OCI-LY3 (cell line): ENCODE results near the gene AIG1.

Source experiments
- CTCF ChIP-seq: fragments of 200-600, 300-600 bp; sonication (generic); IDR thresholded peaks from 2 replicates; pipeline ENCODE4 v1.5.1; 2014; ENCODE audit warnings: antibody characterized with exemption, low read length, low read depth
- EZH2phosphoT487 ChIP-seq: fragments of 200-600 bp; shearing (Covaris generic); IDR thresholded peaks from 2 replicates; pipeline ENCODE4 v1.6.1; 2018; ENCODE audit warnings: antibody characterized with exemption, mixed run types, low read depth

DNA sequence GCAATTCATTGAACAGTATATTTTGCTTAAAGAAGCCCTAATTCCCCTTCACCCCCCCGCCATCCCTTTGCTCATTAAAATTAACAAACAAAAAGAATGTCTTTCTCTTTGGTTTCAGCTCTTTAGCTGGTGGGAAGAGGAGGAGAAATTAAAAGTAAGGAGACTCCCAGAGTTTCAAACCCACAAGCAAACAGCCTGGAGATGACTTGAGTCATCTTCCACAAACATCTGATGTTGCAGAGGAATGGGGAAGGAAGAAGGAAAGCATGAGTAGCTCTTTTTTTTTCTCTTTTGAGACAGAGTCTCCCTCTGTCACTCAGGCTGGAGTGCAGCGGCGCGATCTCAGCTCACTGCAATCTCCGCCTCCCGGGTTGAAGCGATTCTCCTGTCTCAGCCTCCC lies 200.2 kb downstream of the AIG1 start:
- TF ChIP-seq CTCF (no peak), EZH2phosphoT487 (no peak)
